ENCODE data around the gene MICAL3.

- TF ChIP-seq JUND (IDR thresholded peaks at IDR 0.05) (no peak), TAF1 (IDR thresholded peaks at IDR 0.05; ENCODE audit: borderline replicate concordance, low read depth, low read length) (no peak), GABPA (IDR thresholded peaks at IDR 0.05; ENCODE audit: low read depth) (no peak), RCOR1 (IDR thresholded peaks at IDR 0.05; ENCODE audit: low read length) (no peak), MXI1 (IDR thresholded peaks at IDR 0.05; ENCODE audit: low read depth, low read length) (no peak), SIN3A (IDR thresholded peaks at IDR 0.05; ENCODE audit: borderline replicate concordance, low read depth, low read length) (no peak), FOSL2 (IDR thresholded peaks at IDR 0.05; ENCODE audit: borderline replicate concordance, low read depth) (no peak), USF2 (IDR thresholded peaks at IDR 0.05; ENCODE audit: borderline replicate concordance, low read depth, low read length) (no peak), EP300 (IDR thresholded peaks at IDR 0.05; ENCODE audit: borderline replicate concordance in 1 of 2, low read depth in 1 of 2, low read length in 1 of 2) (no peak), EZH2phosphoT487 (IDR thresholded peaks at IDR 0.05; ENCODE audit: borderline replicate concordance, low read depth) (no peak)
- TF ChIP-seq, protein P1, sequence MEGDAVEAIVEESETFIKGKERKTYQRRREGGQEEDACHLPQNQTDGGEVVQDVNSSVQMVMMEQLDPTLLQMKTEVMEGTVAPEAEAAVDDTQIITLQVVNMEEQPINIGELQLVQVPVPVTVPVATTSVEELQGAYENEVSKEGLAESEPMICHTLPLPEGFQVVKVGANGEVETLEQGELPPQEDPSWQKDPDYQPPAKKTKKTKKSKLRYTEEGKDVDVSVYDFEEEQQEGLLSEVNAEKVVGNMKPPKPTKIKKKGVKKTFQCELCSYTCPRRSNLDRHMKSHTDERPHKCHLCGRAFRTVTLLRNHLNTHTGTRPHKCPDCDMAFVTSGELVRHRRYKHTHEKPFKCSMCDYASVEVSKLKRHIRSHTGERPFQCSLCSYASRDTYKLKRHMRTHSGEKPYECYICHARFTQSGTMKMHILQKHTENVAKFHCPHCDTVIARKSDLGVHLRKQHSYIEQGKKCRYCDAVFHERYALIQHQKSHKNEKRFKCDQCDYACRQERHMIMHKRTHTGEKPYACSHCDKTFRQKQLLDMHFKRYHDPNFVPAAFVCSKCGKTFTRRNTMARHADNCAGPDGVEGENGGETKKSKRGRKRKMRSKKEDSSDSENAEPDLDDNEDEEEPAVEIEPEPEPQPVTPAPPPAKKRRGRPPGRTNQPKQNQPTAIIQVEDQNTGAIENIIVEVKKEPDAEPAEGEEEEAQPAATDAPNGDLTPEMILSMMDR (IDR thresholded peaks at IDR 0.05) = no peak
Measured at GRCh38 chr22:17878941-17879340, 145.4 kb downstream of the MICAL3 start.
